DMS79 (cell line): ENCODE results near the gene TBC1D10A.
A peak's percentile ranks its signal among the peaks of the same experiment; 100 is the strongest.

Experiments used
- DNase-seq: peaks from one replicate; lab custom pipeline; 2025; lab: John Stamatoyannopoulos, UW

TBC1D10A gene

DNA sequence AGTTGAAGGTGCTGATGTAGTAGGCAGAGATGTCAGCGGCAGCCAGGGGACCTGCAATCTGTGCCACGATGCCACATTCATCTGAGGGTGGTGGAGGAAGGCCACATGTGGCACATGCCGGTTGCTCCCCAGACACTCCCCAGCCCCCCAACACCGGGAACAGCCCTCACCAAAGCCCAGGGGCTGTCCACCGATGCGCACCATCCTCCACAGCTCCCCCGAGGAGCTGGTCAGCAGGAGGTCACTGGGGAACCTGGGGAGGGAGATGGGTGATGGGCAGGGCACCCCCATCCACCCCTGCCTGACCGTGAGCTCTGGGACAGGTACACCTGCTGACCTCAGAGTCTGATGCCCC lies 40.9 kb downstream of the TBC1D10A start:
- no peak for DNase-seq

DNA sequence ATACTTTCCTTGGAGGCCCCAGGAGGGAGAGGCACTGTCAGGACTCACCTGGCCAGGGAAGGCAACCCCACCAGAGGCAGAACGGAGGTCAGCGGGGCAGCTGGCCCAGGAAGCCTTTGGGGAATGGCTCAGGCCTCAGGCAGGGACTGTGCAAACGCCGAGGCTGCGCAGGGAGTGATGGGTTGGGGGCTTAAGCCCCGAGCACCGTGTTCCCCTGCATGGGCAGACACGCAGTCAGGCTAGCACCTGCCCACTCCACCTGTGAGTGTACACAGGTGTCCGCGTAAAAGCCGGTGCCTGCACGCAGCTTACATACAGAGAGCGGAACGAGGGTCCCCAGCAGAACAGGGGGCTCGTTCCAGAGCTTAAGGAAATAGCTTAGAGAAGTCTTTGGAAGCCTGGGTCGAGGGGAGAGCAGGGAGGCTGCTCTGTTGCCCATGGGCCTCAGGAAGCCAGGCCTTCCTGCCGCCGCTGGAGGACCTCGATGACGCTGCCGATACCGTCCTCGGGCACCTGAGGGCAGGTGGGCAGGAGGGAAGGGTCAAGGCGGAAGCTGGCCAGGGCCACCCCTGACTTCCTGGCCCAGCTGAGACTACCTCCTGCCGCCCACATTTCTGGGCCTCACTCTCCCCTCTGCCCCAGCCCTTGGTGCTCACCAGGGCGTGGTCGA lies 41.4 kb downstream of the TBC1D10A start:
- no peak for DNase-seq

DNA sequence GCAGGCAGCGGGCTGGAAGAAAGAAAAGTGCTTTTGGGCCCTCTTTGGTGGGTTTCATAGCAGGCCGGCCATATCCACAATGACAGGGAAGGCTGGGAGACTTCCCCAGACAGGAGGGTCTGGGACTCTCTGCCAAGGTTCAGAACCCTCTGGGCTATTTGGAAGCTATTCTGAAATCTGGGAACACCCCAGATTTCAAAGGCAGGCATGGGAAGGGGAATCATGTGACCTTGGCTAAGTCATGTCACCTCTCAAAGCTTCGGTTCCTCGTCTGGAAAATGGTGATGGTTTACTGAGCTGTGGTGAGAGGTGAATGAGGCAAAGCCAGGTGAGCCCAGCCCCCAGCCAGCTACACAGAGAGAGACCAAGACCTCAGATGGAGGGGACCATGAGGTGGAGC lies 42.1 kb downstream of the TBC1D10A start:
- no peak for DNase-seq

DNA sequence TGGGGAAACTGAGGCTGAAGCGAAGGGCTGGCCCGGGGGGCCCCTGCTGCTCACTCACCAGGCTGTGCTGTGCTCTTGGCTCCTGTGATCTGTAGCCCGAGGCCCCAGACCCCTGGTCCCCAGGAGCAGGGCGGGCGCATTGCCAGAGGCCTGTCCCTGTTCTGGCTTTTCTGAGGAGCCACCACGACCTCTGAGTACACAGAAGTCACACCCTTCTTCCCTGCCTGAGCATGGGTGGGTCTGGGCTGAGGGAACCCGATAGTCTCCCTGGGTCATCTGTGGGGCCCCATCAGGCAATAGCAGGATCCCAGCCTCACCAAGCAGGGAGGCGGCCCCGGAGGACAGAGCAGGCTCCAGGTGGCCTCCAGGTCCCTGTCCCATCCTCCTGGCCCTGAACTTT lies 42.6 kb downstream of the TBC1D10A start:
- no peak for DNase-seq

DNA sequence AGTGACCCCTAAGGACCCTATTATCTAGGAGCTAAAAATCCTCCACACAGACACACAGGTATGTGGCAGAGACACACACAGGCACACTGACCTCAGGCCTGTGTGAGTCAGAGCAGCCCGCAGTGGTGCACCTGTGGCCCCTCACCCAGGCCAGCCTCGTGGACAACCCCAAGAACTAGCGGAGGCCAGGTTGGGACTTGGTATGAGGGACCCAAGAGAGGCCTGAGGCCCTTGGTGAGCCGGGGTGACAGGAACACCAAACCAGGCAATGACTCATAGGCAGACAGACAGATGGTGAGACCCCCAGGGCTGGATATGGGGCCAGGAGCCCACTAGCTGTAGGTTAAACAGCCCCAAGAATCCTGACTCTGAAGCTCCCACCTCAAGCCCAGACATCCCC lies 43.4 kb downstream of the TBC1D10A start:
- DNase-seq = no peak

DNA sequence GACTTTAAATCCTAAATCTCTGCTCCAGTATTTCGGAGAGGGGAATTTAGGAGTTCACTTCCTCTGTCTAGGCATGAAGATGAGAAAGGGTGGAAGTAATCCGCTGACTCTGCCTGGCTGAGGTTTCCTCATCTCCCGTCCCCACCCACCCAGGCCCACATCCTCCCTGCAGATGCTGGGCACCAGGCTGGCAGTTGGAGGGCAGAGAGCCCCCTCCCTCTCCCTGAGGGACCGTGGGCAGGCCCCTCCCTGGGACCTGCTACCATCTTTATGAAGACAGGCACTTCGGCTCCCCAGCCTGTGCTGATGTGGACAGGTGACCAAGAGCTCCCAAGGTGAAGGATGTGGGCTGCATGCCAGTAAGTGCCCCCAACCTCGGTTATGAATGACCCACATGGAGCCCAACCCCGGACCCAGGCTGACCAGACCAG lies 44.1 kb downstream of the TBC1D10A start:
- no peak for DNase-seq

DNA sequence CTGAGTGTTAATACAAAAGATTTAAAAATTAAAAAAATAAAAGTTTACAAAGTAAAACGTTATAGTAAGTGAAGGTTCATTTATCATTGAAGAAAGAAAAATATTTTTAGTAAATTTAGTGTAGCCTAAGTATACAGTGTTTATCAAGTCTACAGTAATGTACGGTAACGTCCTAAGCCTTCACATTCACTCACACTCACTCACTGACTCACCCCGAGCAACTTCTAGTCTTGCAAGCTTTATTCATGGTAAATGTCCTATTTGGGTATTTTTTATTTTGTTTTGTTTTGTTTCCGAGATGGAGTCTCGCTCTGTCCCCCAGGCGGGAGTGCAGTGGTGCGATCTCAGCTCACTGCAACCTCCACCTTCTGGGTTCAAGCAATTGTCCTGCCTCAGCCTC lies 46.2 kb downstream of the TBC1D10A start:
- no peak for DNase-seq

DNA sequence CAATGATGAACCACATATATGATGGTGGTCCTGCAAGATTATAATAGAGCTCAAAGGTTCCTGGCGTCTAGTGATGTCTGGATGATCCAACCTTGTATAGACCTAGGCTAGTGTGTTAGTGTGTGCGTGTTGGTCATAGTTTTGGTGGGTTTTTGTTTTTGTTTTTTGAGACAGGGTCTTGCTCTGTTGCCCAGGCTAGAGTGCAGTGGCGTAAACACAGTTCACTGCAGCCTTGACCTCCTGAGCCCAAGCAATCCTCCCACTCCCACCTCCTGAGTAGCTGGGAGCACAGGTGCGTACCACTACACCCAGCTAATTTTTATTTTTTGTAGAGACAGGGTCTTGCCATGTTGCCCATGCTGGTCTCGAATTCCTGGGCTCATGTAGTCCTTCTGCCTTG lies 46.8 kb downstream of the TBC1D10A start:
- DNase-seq = no peak

DNA sequence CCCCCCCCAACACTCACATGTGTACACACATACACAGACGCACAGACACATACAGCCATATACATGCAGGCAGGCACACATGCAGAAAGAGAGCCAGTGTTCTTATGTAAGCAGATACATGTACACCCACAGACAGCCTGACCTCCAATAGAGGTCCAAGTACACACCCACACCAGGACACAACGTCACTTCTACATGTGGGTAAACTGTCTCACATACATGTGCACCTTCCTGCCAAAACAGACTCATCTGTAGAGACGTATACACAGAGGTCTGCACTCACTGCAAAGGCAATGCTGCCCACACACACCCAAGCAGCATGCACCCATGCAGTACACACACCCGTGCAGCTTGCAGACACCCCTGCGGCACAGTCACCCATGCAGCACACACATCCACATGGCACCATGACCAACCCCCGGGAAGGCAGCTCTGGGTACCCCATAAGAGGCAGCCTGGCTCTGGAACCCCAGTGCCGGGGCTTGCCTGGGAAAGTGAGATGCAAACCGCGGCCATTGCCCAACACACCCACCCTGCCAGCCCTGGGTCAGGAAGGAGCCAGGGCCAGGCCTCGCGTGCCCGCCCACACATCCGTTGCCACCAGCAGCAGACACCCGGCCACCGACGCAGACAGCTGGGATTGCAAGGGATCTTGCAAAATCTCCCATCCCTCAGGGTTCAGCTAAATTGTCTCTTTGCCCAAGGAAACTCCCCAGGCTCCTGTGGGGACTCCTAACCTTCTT lies 47.5 kb downstream of the TBC1D10A start:
- DNase-seq = no peak

DNA sequence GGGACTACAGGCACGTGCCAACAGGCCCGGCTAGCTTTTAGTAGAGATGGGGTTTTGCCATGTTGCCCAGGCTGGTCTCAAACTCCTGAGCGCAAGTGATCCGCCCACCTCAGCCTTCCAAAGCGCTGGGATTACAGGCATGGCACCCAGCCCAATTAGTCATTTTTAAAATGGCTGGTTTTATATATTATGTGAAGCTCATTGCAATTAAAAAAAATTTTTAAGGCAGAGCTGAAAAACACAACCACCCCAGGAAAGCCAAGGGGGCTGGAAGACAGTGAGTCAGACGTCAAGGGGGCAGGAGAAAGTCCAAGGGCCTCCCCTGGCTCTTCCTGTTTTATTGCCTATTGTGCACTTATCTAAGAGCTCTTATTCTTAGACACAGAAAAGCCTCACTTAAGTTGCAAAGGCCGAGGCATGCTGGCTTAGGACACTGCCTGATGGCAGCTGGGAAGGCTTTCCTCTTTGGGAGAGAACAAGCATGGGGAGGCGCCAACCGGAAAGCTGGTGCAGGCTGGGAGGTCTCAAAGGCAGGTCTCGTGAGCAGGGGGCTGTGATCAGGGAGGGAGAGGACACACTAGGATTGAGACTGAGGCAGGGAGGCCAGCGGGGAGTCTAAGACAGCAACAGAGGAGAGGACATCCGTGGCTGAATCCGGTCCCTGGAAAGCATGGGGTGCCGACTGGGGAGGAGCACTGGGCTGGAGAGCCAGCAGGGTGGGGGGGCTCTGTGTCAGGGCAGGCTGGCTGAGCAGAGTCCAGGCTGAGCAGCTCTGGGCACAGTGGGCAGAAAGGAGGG lies 49.0 kb downstream of the TBC1D10A start:
- DNase-seq = peak; percentile 13

DNA sequence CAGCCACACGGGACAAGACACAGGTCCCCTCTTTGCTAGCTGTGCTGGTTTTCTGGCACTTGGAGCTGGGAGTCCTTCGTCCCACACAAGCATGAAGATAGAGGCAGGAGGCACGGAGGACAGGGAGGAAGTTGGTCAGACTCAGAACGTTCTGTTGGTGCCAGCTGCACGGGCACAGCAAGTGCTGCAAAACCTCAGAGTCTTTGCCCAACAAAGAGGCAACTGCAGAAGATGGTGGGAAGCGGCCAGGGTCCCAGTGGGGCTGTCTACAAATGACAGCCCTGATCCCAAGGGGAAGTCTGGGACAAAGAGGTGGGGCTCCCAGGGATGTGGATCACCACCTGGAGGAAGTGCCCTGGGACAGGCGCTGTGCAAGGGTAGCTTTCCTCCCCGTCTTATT lies 50.7 kb downstream of the TBC1D10A start:
- no peak for DNase-seq

DNA sequence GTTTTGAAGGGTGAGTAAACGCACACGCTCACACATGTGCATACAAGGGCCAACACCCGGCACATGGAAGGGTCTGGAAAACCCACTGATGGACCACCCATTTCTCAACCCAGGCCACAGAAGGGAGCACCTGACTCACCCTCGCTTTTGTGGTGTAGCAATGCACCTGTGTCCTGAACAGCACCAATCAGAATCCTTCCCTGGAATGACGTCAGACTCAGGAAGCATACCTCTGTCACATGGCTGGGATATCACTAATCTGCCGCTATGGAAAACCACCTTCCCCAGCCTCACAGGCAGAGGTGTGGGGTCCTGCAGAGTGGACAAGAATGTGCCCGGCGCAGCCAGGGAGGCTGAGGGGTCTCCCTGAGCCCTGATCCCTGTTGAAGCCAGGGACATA lies 51.1 kb downstream of the TBC1D10A start:
- no peak for DNase-seq

DNA sequence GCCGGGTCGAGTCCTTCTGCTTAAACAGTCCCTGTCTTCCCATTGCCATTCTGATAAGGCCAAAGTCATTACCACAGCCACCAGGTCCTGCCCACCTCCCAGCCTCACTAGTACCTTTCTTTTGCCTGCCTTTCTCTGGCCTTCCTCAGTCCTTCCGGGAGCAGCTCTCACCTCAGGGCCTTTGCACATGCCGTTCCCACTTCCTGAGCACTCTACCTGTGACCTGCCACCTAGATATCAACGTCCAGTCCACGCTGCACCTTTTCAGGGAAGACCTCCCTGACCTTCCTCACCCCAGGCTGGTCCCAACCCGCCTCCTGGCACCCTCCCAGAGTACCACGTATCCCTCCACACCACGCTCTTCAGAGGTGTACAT lies 52.3 kb downstream of the TBC1D10A start:
- DNase-seq = no peak

DNA sequence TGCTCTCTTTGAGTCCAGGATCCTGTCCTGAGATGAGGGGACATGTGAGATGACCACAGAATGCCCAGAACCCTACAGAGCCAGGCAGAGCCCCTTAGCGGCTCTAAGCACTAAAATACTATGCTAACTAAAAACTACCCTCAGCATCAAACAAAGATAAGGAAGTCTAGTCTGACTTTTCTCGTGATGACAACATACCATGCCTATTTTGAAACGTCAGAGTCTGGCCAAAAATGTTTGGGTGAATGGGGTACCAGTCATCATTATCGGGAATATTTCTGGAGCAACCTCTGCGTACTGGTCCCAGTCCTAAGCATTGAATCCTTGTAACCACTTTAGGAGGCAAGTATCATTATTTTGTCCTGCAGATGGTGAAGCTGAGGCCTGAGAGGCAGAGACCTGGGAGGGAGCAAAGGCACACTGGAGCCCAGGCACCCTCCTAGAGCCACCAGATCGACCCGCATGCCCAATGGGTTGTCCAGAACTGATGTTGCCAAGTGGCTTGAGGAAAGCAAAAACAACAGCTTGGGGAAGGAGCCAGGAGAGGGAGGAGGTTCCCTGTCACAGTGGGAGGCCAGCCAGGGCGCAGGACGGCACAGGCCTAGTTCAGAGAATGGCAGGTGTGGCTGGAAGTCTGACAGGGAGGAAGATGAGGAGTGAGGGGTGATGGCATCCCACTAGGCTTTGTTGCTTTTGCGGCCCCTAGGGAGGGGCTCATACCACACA lies 52.9 kb downstream of the TBC1D10A start:
- no peak for DNase-seq

DNA sequence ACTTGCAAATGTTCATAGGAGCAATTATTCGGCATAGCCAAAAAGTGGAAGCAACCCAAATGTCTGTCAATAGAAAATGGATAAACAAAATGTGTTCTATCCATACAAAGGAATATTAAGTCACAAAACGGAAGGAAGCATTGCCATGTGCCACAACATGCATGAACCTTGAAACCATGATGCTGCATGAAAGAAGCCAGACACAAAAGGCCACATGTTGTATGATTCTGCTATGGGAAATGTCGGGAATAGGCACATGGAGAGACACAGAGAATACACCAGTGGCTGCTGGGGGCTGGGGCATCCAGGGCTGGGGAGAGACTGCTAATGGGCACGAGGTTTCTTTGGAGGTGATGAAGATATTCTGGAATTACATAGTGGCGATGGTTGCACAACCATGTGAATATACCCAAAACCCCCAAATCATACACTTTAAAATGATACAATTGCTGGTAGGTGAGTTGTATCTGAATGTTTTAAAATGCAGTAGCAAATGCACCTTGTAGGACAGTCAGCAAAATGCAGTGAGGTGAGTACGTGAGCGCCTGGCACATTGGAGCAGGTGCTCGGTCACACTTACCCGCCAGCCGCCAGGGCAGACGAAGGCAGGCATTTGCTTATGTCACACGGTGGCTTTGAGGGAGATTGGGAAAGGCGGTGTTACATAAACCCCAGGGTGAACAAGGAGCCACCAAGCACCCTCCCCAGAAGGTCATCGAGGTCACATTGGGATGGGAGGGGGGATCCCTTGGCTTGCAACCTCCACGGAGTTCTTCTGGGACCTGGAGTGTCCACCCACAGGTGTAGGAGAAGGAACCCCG lies 53.8 kb downstream of the TBC1D10A start:
- no peak for DNase-seq

DNA sequence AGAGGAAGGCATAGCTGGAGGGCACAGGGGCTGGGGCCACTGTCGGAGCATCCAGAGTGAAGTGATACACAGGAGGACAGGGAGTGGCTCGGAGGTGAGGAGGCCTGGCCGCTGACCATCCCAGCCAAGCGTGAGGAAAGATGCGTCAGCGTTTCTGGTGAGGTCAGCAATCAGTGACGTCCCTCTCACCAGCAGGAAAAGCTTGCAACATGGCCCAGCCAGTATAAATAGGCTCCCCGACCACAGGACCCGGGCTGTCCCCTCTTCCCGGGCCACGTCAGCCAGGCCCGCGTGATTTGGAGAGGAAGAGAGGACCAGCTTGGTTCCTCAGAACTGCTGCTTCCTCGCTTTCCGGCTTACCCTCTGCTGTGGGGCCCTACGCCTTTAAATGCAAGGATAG lies 55.9 kb downstream of the TBC1D10A start:
- no peak for DNase-seq

DNA sequence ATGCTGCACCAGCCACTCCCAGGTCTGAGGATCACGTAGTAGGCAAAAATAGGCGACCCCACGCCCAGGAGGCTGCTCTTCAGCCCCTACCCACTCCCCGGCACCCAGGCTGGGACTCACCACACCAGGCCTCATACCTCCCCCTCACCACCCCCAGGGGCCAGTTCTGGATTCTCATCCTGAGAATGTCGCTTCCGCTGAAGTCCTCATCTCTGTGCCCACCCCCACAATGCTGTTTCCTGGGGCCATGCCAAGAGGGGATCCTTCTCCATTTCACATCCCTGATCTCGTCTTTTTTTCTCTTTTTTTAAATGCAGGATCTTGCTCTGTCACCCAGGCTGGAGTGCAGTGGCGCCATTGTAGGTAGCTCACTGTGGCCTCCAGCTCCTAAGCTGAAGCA lies 58.4 kb downstream of the TBC1D10A start:
- DNase-seq = no peak

DNA sequence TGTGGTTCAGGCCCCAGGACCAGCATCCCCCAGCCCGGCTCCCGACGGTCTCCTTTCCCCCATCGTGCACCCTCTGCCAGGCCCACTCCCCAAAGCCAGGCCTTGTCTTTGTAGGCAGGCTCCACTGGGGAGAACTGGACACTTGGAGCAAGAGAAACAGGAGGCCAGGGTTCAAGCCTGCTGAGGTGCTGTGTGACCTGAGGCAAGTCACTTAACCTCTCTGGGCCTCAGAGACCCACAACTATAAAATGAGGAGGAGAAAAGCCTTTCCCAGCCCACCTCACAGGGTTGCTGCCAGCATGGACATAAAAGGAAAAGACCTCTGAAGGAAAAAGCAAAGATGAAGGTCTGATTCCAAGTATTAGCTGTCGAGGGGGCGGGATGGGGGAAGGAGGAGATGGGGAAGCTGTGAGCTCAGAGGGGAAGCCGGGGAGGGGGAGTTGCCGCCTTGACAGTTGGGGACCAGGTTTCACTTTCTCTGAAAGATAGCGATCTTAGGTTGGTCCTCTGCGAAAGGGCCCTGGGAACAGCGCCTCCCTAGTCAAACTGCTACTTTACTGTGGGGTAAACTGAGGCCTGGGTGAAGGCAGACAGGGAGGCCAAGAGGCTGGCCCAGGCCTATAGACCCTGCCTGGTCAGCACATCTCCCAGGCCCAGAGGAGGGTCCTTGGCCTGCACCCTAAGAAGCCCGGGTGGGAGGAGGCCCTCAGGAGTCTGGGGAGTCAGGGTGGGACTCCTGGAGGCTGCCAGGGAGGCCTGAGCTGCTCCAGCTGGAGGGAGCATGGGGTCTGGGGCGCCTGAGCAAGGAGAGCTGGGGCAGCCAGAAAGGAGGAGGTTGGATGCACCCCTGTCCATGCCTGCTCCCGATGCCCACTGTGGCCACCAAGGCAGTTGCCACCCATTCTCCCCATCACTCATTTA lies 59.1 kb downstream of the TBC1D10A start:
- no peak for DNase-seq

DNA sequence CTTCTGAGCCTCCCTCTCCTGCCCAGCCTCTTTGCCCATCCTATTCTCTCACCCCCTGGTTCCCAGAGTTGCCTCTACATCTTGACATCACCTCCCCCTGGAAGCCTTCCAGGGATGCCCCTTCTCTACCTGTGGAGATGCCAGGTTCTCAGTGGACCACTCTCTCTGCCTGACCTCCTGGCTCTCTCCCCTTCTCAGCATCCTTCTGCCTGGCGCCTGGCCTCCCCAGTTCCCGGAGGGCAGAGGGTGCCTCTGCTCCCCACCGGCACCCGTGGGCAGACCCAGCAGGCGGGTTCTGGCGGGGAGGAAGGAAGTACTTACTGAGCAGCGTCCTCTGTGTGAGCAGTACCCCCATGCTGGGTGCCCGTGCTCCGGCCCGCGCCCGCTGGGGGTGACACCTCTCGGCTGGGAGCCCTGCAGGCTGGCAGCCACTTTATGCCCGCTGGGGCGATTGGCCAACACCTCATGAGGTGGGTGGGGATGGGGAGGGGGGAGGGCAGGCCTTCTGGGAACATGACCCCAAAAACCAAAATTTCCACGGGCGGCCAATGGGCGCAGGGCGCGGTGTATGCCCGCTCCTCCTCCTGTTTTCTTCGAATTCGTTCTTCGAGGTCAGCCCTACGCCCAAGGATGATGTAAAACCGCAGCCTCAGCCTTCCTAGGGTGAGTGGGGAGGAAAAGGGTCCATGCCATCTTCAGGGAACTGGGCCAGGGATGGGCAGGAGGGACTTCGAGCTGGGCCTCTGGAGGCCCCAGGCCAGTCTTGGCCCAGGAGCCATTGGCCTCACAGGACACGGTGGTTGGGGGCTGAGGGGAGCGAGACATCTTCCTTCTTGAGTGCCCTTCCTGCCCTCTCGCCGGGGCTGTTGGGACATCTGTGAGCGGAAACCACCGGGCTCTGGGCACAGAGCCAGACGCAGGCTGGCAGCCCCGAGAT lies 60.0 kb downstream of the TBC1D10A start, which contains the start of gene OSM:
Gene OSM (minus strand): TSS at position 407 of the 937 bp plus-strand sequence. CDS start 52 bp downstream, at position 355.
- no peak for DNase-seq
